H9 (cell line): ENCODE data around the gene GET3. TPM values are rescaled to one million over a fixed set of nuclear protein-coding genes. Genes with fewer than 3 reads are reported as not detected.

Experiments
- DNase-seq: peaks from one replicate; pipeline ENCODE4 v3.0.0-alpha.2; 2017
- H2AFZ ChIP-seq: one replicate; pipeline ENCODE4 v1.6.1; 2013; ENCODE audit warnings: mild to moderate bottlenecking, low read length, control low read depth, moderate library complexity
- H2AK5ac ChIP-seq: 2 replicates; pipeline ENCODE4 v1.6.1; 2013; ENCODE audit warnings: low read length, control low read depth, mixed read lengths; ENCODE audit not compliant: insufficient read length
- H2BK120ac ChIP-seq: one replicate; pipeline ENCODE4 v1.6.1; 2013; ENCODE audit warnings: low read depth, mild to moderate bottlenecking, low read length, control low read depth, inconsistent platforms; ENCODE audit not compliant: poor library complexity, severe bottlenecking
- H2BK12ac ChIP-seq: 2 replicates; pipeline ENCODE4 v1.6.1; 2013; ENCODE audit warnings: low read length, control low read depth, mixed read lengths, low read depth; ENCODE audit not compliant: insufficient read length
- H2BK15ac ChIP-seq: 2 replicates; pipeline ENCODE4 v1.6.1; 2013; ENCODE audit warnings: low read depth, low read length, control low read depth
- H2BK20ac ChIP-seq: one replicate; pipeline ENCODE4 v1.6.1; 2013; ENCODE audit warnings: low read depth, mild to moderate bottlenecking, low read length, control low read depth, inconsistent platforms; ENCODE audit not compliant: poor library complexity, severe bottlenecking
- H2BK5ac ChIP-seq: 2 replicates; pipeline ENCODE4 v1.6.1; 2013; ENCODE audit warnings: low read length, control low read depth, mixed read lengths; ENCODE audit not compliant: insufficient read length
- H3K14ac ChIP-seq: 2 replicates; pipeline ENCODE4 v1.6.1; 2013; ENCODE audit warnings: low read length, control low read depth; ENCODE audit not compliant: insufficient read depth
- H3K18ac ChIP-seq: 2 replicates; pipeline ENCODE4 v1.6.1; 2013; ENCODE audit warnings: low read depth, mild to moderate bottlenecking, mixed read lengths, low read length, control low read depth; ENCODE audit not compliant: insufficient read length
- H3K23ac ChIP-seq: 2 replicates; pipeline ENCODE4 v1.6.1; 2013; ENCODE audit warnings: low read length, control low read depth, mixed read lengths, low read depth; ENCODE audit not compliant: insufficient read length
- H3K23me2 ChIP-seq: 2 replicates; pipeline ENCODE4 v1.6.1; 2013; ENCODE audit warnings: low read depth, mild to moderate bottlenecking, mixed read lengths, low read length, control low read depth; ENCODE audit not compliant: insufficient read length, poor library complexity, severe bottlenecking
- H3K27ac ChIP-seq: 2 replicates; pipeline ENCODE4 v1.5.1; 2013; ENCODE audit warnings: low read length, control low read depth, mixed read lengths, low read depth; ENCODE audit not compliant: insufficient read length
- H3K27me3 ChIP-seq: 2 replicates; pipeline ENCODE4 v1.6.1; 2013; ENCODE audit warnings: low read length, control low read depth, inconsistent platforms; ENCODE audit not compliant: insufficient read depth
- H3K4ac ChIP-seq: 2 replicates; pipeline ENCODE4 v1.6.1; 2013; ENCODE audit warnings: low read depth, mild to moderate bottlenecking, control low read depth, inconsistent platforms, low read length, moderate library complexity
- H3K4me1 ChIP-seq: 2 replicates; pipeline ENCODE4 v1.6.1; 2013; ENCODE audit warnings: low read length, control low read depth, inconsistent platforms; ENCODE audit not compliant: insufficient read depth
- H3K4me2 ChIP-seq: 2 replicates; pipeline ENCODE4 v1.6.1; 2013; ENCODE audit warnings: low read length, control low read depth, mixed read lengths; ENCODE audit not compliant: insufficient read length, insufficient read depth
- H3K56ac ChIP-seq: 2 replicates; pipeline ENCODE4 v1.6.1; 2013; ENCODE audit warnings: low read depth, mild to moderate bottlenecking, mixed read lengths, low read length, control low read depth; ENCODE audit not compliant: insufficient read length
- H3K79me1 ChIP-seq: 2 replicates; pipeline ENCODE4 v1.6.1; 2013; ENCODE audit warnings: low read depth, mild to moderate bottlenecking, moderate library complexity, low read length, control low read depth, inconsistent platforms; ENCODE audit not compliant: insufficient read depth, poor library complexity, severe bottlenecking
- H3K79me2 ChIP-seq: 2 replicates; pipeline ENCODE4 v1.6.1; 2013; ENCODE audit warnings: low read length, control low read depth, inconsistent platforms; ENCODE audit not compliant: insufficient read depth
- H3K9ac ChIP-seq: 2 replicates; pipeline ENCODE4 v1.6.1; 2013; ENCODE audit warnings: low read length, control low read depth, mixed read lengths; ENCODE audit not compliant: insufficient read length; ENCODE audit errors: extremely low read depth
- H3K9me3 ChIP-seq: one replicate; pipeline ENCODE4 v1.6.1; 2013; ENCODE audit warnings: low read depth, low read length, inconsistent platforms; ENCODE audit not compliant: control insufficient read depth
- H3T11ph ChIP-seq: one replicate; pipeline ENCODE4 v1.6.1; 2013; ENCODE audit warnings: mild to moderate bottlenecking, low read length, control low read depth, inconsistent platforms
- H4K20me1 ChIP-seq: one replicate; pipeline ENCODE4 v1.6.1; 2013; ENCODE audit not compliant: control insufficient read depth, insufficient read length, insufficient read depth
- H4K5ac ChIP-seq: 2 replicates; pipeline ENCODE4 v1.6.1; 2013; ENCODE audit warnings: low read depth, mild to moderate bottlenecking, mixed read lengths, low read length, control low read depth; ENCODE audit not compliant: insufficient read length
- H4K8ac ChIP-seq: replicated peaks from 2 replicates; pipeline ENCODE4 v1.6.1; 2013; ENCODE audit warnings: low read length, control low read depth, mixed read lengths, low read depth; ENCODE audit not compliant: insufficient read length
- H4K91ac ChIP-seq: 2 replicates; pipeline ENCODE4 v1.6.1; 2013; ENCODE audit warnings: low read depth, mild to moderate bottlenecking, moderate library complexity, mixed read lengths, low read length, control low read depth; ENCODE audit not compliant: insufficient read length
- H3K27ac Mint-ChIP-seq, 3 experiments: 2 replicates in 2 of 3; 3 replicates in 1 of 3; pipeline ENCODE4 v1.8.0; 2020 to 2021; ENCODE audit warnings: mixed read lengths in 3 of 3, mild to moderate bottlenecking in 1 of 3, moderate library complexity in 1 of 3
- H3K27me3 Mint-ChIP-seq: 2 replicates; pipeline ENCODE4 v1.8.0; 2021; ENCODE audit warnings: low read depth, mild to moderate bottlenecking, moderate library complexity, mixed read lengths
- H3K36me3 Mint-ChIP-seq, 3 experiments: 2 replicates in 2 of 3; 3 replicates in 1 of 3; pipeline ENCODE4 v1.8.0; 2020 to 2021; ENCODE audit warnings: low read depth in 3 of 3, mixed read lengths in 3 of 3; ENCODE audit not compliant: insufficient read depth in 1 of 3
- H3K4me1 Mint-ChIP-seq, 2 experiments: 2 replicates each; pipeline ENCODE4 v1.8.0; 2020; ENCODE audit warnings: mixed read lengths in 2 of 2
- H3K4me3 Mint-ChIP-seq, 2 experiments: 2 replicates in 1 of 2; 3 replicates in 1 of 2; pipeline ENCODE4 v1.8.0; 2020 to 2021; ENCODE audit warnings: mild to moderate bottlenecking in 2 of 2, mixed read lengths in 2 of 2, moderate library complexity in 1 of 2
- H3K9me3 Mint-ChIP-seq, 2 experiments: 2 replicates in 1 of 2; 3 replicates in 1 of 2; pipeline ENCODE4 v1.8.0; 2020; ENCODE audit warnings: mild to moderate bottlenecking in 2 of 2, mixed read lengths in 2 of 2, moderate library complexity in 1 of 2
- WGBS: extraction: QIAGEN DNeasy Blood & Tissue Kit; methylation state at CpG from one replicate; pipeline ENCODE4 v1.1.7; 2013; ENCODE audit warnings: missing lambda C conversion rate, low lambda C conversion rate, mixed read lengths; ENCODE audit not compliant: insufficient read length; ENCODE audit errors: extremely low coverage; 5-methylcytosine and 5-hydroxymethylcytosine counted together
- total RNA-seq: library from RNA; stranded (reverse); gene quantifications from 2 replicates; pipeline ENCODE4 v1.2.1, GENCODE V29; 2021
- TF ChIP-seq, protein P1 (sequence below): fragments of 200-600 bp; sonication (generic); conservative IDR thresholded peaks from 3 replicates; pipeline ENCODE4 v1.8.0; 2021; ENCODE audit warnings: antibody characterized with exemption, mild to moderate bottlenecking

The GET3 gene
- total RNA-seq, 1 experiment from 2014 or later: 81.6 TPM

DNA sequence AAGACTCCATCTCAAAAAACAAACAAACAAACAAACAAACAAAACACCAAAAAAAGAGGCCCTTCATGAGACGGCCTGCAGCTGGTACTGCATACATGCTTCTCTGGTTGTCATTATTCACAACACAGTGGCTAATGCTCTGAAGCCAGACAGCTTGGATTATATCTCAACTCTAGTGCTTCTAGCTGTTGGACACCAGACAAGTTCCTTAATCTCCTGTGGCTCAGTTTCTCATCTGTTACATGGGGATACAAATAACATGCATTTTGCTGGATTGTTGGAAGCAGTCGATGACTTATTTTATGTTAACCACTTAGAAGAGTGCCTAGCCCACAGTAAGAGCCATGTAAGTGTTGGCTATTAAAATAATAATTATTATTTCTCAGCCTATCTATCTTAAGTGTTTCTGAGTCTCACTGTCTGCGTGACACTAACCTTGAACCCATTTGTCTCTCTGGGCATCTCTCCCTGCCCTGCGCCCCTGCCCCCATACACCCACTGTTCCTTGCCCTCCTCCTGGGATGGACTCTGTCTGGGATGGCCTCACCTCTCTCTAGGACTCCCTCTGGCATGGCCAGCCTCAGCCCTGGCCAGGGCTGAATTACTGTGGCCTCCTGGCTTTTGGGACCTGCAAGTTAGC is 50.9 kb downstream of the GET3 start:
- no peaks in the 10 kb centered on the region for H3K9me3 ChIP-seq
- H3K79me1 ChIP-seq: no peaks in the 10 kb centered on the region
- no peak overlapping the region for H2BK5ac ChIP-seq
- H4K8ac ChIP-seq: no peak overlapping the region
- no peak overlapping the region for H2BK15ac ChIP-seq
- H3K9ac ChIP-seq: no peak overlapping the region
- H3K4me2 ChIP-seq: no peak overlapping the region
- no peak overlapping the region for H3K4ac ChIP-seq
- H3K79me2 ChIP-seq: no peaks in the 10 kb centered on the region
- Mint-ChIP-seq H3K4me3 (peak overlapping the region in 1 of 2 experiments; percentile 36; a peak in 1 of 5 replicates), H3K36me3 (no peaks in the 10 kb centered on the region), H3K27ac (peak overlapping the region in 1 of 3 experiments; percentile 57; a peak in 3 of 7 replicates), H3K4me1 (peaks cover 28 to 29% of the 10 kb centered on the region in 2 experiments), H3K9me3 (no peaks in the 10 kb centered on the region), H3K27me3 (peaks cover 6% of the 10 kb centered on the region)
- no peak for DNase-seq
- peaks cover 32% of the 10 kb centered on the region for H3K23me2 ChIP-seq
- H3K4me1 ChIP-seq: peaks cover 6% of the 10 kb centered on the region
- H4K91ac ChIP-seq: no peak overlapping the region
- H3K14ac ChIP-seq: no peak overlapping the region
- H3K18ac ChIP-seq: no peak overlapping the region
- no peak overlapping the region for H3T11ph ChIP-seq
- WGBS: no CpG with 5 or more reads among the region's 4 CpGs
- H3K56ac ChIP-seq: no peak overlapping the region
- H4K20me1 ChIP-seq: no peaks in the 10 kb centered on the region
- no peak overlapping the region for H2AK5ac ChIP-seq
- H3K27ac ChIP-seq: no peak overlapping the region
- no peaks in the 10 kb centered on the region; the same call in 1 of the 2 replicates for H3K27me3 ChIP-seq
- H2BK20ac ChIP-seq: no peak overlapping the region
- H2AFZ ChIP-seq: no peak overlapping the region
- TF ChIP-seq, protein P1, sequence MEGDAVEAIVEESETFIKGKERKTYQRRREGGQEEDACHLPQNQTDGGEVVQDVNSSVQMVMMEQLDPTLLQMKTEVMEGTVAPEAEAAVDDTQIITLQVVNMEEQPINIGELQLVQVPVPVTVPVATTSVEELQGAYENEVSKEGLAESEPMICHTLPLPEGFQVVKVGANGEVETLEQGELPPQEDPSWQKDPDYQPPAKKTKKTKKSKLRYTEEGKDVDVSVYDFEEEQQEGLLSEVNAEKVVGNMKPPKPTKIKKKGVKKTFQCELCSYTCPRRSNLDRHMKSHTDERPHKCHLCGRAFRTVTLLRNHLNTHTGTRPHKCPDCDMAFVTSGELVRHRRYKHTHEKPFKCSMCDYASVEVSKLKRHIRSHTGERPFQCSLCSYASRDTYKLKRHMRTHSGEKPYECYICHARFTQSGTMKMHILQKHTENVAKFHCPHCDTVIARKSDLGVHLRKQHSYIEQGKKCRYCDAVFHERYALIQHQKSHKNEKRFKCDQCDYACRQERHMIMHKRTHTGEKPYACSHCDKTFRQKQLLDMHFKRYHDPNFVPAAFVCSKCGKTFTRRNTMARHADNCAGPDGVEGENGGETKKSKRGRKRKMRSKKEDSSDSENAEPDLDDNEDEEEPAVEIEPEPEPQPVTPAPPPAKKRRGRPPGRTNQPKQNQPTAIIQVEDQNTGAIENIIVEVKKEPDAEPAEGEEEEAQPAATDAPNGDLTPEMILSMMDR: no peak
- H4K5ac ChIP-seq: no peak overlapping the region
- H2BK12ac ChIP-seq: no peak overlapping the region
- no peak overlapping the region for H3K23ac ChIP-seq
- H2BK120ac ChIP-seq: no peak overlapping the region
